ENCODE results near the gene OPA1.

OPA1 gene

DNA sequence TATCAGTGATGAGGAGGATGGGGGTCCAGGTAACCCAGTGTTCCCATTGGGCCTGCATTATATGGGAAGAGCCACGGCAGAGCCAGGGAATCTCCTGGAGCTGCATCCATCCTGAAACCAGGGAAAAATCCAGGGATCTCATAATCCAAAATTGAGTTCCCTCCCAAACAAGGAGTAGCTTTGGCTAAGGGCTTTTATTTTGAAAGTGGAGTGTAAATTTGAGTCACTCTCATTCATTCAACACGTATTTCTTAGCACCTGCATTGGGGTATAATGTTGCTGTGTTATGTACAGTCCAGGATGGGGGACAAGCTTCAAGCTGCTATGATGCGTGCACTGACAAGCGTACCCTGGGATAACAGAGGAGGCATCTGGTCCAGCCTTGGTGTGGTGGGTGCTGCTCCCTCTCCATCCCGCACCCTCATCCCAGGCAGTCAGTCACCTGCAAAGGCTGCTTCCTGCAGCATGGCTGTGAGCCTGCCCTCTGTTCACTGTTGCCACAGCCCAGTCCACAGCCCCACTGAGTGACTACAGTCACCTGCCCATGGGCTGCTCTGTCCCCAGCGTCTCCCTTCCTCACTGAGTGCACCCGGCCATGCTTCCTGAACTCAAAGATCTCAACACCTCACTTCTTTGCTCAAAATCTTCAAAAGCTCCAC, 135.6 kb downstream of the OPA1 start:
- no peaks in the 10 kb centered on the region for H3K36me3 ChIP-seq
- intact Hi-C loops (cut with DNase I; ENCODE audit: low total_unique reads): no loop called here
- H3K27ac ChIP-seq: no peak overlapping the region
- H3K4me1 ChIP-seq: no peaks in the 10 kb centered on the region
- no peak overlapping the region for H3K4me3 ChIP-seq
- peaks cover 0 to 3% of the 10 kb centered on the region in 2 donors for H3K27me3 ChIP-seq
- DNase-seq: no peak
- TF ChIP-seq, protein P1, sequence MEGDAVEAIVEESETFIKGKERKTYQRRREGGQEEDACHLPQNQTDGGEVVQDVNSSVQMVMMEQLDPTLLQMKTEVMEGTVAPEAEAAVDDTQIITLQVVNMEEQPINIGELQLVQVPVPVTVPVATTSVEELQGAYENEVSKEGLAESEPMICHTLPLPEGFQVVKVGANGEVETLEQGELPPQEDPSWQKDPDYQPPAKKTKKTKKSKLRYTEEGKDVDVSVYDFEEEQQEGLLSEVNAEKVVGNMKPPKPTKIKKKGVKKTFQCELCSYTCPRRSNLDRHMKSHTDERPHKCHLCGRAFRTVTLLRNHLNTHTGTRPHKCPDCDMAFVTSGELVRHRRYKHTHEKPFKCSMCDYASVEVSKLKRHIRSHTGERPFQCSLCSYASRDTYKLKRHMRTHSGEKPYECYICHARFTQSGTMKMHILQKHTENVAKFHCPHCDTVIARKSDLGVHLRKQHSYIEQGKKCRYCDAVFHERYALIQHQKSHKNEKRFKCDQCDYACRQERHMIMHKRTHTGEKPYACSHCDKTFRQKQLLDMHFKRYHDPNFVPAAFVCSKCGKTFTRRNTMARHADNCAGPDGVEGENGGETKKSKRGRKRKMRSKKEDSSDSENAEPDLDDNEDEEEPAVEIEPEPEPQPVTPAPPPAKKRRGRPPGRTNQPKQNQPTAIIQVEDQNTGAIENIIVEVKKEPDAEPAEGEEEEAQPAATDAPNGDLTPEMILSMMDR (IDR thresholded peaks at IDR 0.05): no peak
- H3K9me3 ChIP-seq: no peaks in the 10 kb centered on the region

DNA sequence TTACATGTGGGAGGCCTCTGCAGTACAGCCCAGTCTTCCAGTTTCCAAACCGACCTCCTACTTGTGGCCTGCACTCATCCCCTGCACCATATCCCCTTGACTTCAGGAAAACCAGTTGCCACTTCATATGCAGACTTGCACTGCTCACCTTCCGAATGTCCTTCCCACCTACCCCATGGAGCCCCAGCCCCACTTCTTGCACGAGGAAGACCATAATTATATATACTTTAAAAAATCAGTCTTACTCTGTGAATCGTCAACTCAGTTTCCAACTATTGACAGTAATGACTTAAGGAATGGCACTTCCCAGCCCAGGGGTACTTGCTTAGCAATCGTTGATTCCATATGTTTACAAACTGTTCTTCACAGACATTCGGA, 136.1 kb downstream of the OPA1 start:
- Histone ChIP-seq H3K9me3 (no peaks in the 10 kb centered on the region), H3K4me1 (no peaks in the 10 kb centered on the region), H3K4me3 (no peak overlapping the region), H3K36me3 (no peaks in the 10 kb centered on the region), H3K27me3 (peaks cover 0 to 3% of the 10 kb centered on the region in 2 donors), H3K27ac (no peak overlapping the region)
- DNase-seq: no peak
- intact Hi-C loops (cut with DNase I; ENCODE audit: low total_unique reads): no loop called here
- TF ChIP-seq, protein P1 (IDR thresholded peaks at IDR 0.05): no peak

DNA sequence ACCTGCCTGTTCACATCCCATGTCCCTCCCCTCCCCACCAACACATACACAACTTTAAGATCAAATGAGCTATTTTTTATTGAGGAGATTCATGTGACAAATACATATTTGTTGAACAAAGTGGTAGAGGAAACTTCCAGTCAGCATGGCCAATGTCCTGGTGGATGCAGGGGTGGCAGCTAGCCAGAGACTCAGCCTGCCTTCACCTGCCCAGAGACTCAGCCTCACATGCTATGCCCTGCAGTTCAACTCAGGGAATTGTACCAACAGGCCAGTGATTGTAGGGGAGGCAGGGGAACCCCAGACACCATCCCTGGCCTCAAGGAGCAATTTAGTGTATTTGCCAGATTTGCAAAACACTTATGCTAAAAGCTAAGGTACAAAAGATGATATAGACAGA, 136.6 kb downstream of the OPA1 start:
- Histone ChIP-seq H3K4me3 (no peak overlapping the region), H3K4me1 (no peaks in the 10 kb centered on the region), H3K27ac (no peak overlapping the region), H3K9me3 (no peaks in the 10 kb centered on the region), H3K27me3 (peaks cover 0 to 3% of the 10 kb centered on the region in 2 donors), H3K36me3 (no peaks in the 10 kb centered on the region)
- intact Hi-C loops (cut with DNase I; ENCODE audit: low total_unique reads): no loop called here
- DNase-seq: no peak
- TF ChIP-seq, protein P1 (IDR thresholded peaks at IDR 0.05): no peak

DNA sequence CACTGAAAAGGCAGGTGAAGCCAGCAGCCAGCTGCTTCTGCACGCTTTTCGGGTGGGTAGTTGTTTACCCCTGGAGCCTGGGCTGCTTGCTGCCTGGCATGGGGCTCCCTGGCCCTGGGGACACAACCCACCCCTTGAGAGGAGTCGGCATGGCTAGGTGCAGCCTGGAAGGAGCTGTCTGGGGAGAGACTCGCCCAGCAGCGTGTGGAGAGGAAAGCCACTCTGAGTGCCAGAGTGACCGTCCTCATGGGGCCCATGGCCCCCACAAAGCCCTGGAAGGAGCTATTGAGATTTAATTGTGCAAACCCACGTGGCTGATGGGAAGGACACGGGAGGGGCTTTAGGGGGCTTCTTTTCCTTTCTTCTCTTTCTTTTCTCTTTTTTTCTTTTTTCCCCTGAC, 137.5 kb downstream of the OPA1 start:
- Histone ChIP-seq H3K4me1 (no peaks in the 10 kb centered on the region), H3K9me3 (no peaks in the 10 kb centered on the region), H3K27ac (no peak overlapping the region), H3K27me3 (peaks cover 0 to 3% of the 10 kb centered on the region in 2 donors), H3K36me3 (no peaks in the 10 kb centered on the region), H3K4me3 (no peak overlapping the region)
- intact Hi-C loops (cut with DNase I; ENCODE audit: low total_unique reads): no loop called here
- DNase-seq: no peak
- TF ChIP-seq, protein P1 (IDR thresholded peaks at IDR 0.05): no peak

DNA sequence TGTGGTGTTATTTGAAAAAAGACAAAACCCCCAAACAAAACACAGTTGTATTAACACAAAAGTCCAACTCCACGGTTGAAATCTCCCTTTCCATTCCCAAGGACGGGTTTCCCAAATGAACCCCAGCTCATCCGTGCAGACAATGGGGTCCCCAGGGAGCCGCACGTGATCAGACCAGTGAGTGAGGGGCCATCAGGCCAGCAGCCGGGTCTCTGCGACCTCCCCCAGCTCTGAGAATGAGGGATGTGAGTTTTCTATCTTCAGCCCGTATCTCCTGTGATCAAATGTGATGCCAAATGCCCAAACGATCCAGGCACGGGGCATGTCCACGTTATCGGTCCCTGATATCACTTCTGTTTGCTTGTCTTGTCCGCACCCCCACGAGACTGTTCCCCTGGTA, 138.0 kb downstream of the OPA1 start:
- H3K9me3 ChIP-seq: no peaks in the 10 kb centered on the region
- H3K36me3 ChIP-seq: no peaks in the 10 kb centered on the region
- no peaks in the 10 kb centered on the region for H3K4me1 ChIP-seq
- H3K4me3 ChIP-seq: no peak overlapping the region
- intact Hi-C loops (cut with DNase I; ENCODE audit: low total_unique reads): no loop called here
- no peak for DNase-seq
- H3K27ac ChIP-seq: no peak overlapping the region
- peaks cover 0 to 3% of the 10 kb centered on the region in 2 donors for H3K27me3 ChIP-seq
- TF ChIP-seq, protein P1 (IDR thresholded peaks at IDR 0.05): no peak

DNA sequence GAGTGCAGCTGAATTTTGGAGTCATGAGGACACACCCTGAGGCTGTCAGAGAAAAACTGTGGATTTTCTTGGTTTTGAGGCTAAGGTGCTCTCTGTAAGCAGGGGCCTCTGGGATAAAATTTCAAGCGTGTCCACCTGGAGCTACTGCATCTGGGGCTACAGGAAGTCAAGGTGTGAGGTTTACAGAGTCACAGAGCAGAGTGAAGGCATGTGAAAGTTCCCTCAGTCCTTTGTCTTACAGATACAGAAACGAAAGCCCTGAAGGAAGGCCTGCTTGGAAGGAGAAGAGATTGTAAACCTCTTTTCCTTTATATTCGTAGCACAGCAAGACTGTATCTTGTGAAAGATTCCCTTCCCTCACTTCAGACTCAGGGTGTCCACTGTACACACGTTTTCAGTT, 138.6 kb downstream of the OPA1 start:
- H3K4me1 ChIP-seq: no peaks in the 10 kb centered on the region
- H3K27me3 ChIP-seq: peaks cover 0 to 3% of the 10 kb centered on the region in 2 donors
- no peak overlapping the region for H3K4me3 ChIP-seq
- no peak for DNase-seq
- intact Hi-C loops (cut with DNase I; ENCODE audit: low total_unique reads): no loop called here
- H3K36me3 ChIP-seq: no peaks in the 10 kb centered on the region
- H3K9me3 ChIP-seq: no peaks in the 10 kb centered on the region
- no peak overlapping the region for H3K27ac ChIP-seq
- TF ChIP-seq, protein P1 (IDR thresholded peaks at IDR 0.05): no peak
